Right renal pelvis (tissue), 4 donors: Measurements from ENCODE around the gene TPST2. TPM values are rescaled to one million over a fixed set of nuclear protein-coding genes. Genes with fewer than 3 reads are reported as not detected.

Experiments used
- DNase-seq, 4 donors: peaks; one replicate each; pipeline ENCODE4 v3.0.0-alpha.2; 2013; ENCODE audit warnings: low read depth in 4 of 4, low spot score in 3 of 4, missing footprints in 1 of 4
- polyA plus RNA-seq, 4 donors: library from polyadenylated mRNA; unstranded; fragments of 120-200 nt; gene quantifications; one replicate each; pipeline ENCODE4 v1.2.1, GENCODE V29; 2013; ENCODE audit not compliant: insufficient read length in 4 of 4

Gene TPST2
- polyA plus RNA-seq, 4 donors, result 26.0 to 30.3 (median 29.0) TPM

GRCh38 chr22:26612652-26613051 lies 22.7 kb upstream of the TPST2 start:
- no peak for DNase-seq

GRCh38 chr22:26610996-26611395 lies 21.1 kb upstream of the TPST2 start:
- no peak for DNase-seq

- DNase-seq, result no peak
These were observed 20.4 kb upstream of the TPST2 start for GRCh38 chr22:26610072-26610958.

- DNase-seq, result no peak
These were observed 19.4 kb upstream of the TPST2 start for GRCh38 chr22:26609287-26609686.

- no peak for DNase-seq
These were observed 18.2 kb upstream of the TPST2 start for GRCh38 chr22:26608129-26608528.

GRCh38 chr22:26606611-26607010 lies 16.7 kb upstream of the TPST2 start:
- DNase-seq, result no peak

GRCh38 chr22:26604368-26604767 lies 14.4 kb upstream of the TPST2 start:
- no peak for DNase-seq

- no peak for DNase-seq
These were observed 12.2 kb upstream of the TPST2 start for GRCh38 chr22:26602127-26602526.

- DNase-seq, result no peak
These were observed 11.8 kb upstream of the TPST2 start for GRCh38 chr22:26601726-26602125.

GRCh38 chr22:26599505-26599904 lies 9.6 kb upstream of the TPST2 start:
- DNase-seq, result no peak

GRCh38 chr22:26597480-26597879 lies 7.5 kb upstream of the TPST2 start:
- no peak for DNase-seq

GRCh38 chr22:26597026-26597425 lies 7.1 kb upstream of the TPST2 start:
- DNase-seq, result no peak

- DNase-seq, result no peak
These were observed 3.8 kb upstream of the TPST2 start for GRCh38 chr22:26593763-26594162.

- no peak for DNase-seq
These were observed 2.5 kb upstream of the TPST2 start for GRCh38 chr22:26592421-26592891.

- DNase-seq, result no peak
These were observed 526 bp downstream of the TPST2 start for GRCh38 chr22:26589367-26589844.

- no peak for DNase-seq
These were observed 1.1 kb downstream of the TPST2 start for GRCh38 chr22:26588729-26589366.

- no peak for DNase-seq
These were observed 1.8 kb downstream of the TPST2 start for GRCh38 chr22:26587991-26588613.

GRCh38 chr22:26586556-26587325 lies 3.2 kb downstream of the TPST2 start:
- no peak for DNase-seq

- no peak for DNase-seq
These were observed 4.7 kb downstream of the TPST2 start for GRCh38 chr22:26585104-26585790.

- no peak for DNase-seq
These were observed 5.9 kb downstream of the TPST2 start for GRCh38 chr22:26584010-26584409.
